Activated CD8-positive, alpha-beta memory T cell treated with anti-CD3 and anti-CD28 coated beads, Interleukin-2, amount 50 U/mL, for 4 hours (primary cell): ENCODE results near the gene FRAT2.
"Not testable (repeated sequence)": the region's sequence is repeated elsewhere in the genome, so short reads cannot be mapped to it uniquely, and the experiment has no call there.

Experiments
- DNase-seq: peaks from one replicate; pipeline ENCODE4 v3.0.0-alpha.2; 2020

The FRAT2 gene

DNA sequence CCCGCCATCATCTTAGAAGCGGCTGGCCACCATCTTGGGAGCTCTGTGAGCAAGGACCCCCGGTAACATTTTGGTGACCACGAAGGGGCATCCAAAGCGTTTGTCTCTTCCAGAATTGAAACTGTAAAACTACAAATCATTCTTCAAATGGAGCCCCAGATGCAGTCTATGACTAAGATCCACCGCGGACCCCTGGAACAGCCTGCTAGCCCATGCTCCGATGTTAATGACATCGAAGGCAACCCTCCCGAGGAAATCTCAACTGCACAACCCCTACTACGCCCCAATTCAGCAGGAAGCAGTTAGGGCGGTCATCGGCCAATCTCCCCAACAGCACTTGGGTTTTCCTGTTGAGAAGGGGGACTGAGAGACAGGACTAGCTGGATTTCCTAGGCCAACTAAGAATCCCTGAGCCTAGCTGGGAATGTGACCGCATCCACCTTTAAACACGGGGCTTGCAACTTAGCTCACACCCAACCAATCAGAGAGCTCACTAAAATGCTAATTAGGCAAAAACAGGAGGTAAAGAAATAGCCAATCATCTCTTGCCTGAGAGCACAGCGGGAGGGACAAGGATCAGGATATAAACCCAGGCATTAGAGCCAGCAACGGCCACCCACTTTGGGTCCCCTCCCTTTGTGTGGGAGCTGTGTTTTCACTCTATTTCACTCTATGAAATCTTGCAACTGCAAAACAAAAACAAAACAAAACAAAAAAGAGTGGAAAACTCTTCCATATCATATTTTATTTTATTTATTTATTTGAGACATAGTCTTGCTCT is 43.8 kb downstream of the FRAT2 start:
- not testable (repeated sequence) for DNase-seq

DNA sequence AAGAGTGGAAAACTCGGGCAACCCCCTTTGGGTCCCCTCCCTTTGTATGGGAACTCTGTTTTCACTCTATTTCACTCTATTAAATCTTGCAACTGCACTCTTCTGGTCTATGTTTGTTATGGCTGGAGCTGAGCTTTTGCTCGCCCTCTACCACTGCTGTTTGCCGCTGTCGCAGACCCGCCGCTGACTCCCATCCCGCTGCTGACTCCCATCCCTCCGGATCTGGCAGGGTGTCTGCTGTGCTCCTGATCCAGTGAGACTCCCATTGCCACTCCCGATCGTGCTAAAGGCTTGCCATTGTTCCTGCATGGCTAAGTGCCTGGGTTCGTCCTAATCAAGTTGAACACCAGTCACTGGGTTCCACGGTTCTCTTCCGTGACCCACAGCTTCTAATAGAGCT is 44.5 kb downstream of the FRAT2 start:
- not testable (repeated sequence) for DNase-seq
